ENCODE data around the gene TENM4.
"Not testable (repeated sequence)": the region's sequence is repeated elsewhere in the genome, so short reads cannot be mapped to it uniquely, and the experiment has no call there.

Gene TENM4

DNA sequence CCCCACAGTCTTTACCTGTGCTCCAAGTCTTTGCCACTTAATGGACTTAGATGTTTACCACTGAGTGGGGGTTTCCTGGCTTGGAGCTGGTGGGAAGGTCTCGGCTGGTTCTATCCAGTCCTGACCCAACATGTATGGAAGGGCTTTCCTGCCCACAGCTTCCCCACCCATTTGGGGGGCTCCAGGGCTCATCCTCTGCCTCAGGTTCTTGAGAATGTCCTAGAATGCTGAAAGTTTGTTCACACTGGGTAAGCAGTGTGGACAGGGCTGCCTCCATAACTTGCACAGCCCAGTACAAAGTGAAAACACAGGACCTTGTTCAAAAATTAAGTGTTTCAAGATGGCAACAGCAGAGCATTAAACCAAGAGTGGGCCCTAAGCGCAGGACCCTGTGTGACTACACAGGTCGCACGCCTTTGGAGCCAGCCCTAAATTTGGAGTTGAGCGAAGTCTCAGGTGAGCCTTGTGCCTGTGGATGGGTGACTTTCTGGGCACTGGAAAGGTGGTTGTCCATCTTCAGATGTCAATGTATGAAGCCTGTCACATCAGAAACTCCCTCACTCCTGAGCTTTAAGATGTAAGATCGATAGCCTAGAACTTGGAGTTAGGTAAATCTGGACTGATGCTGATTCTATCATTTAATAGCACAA is 793.4 kb downstream of the TENM4 start:
- Histone ChIP-seq H3K9ac (ENCODE audit: low read depth in 1 of 2, low read length in 2 of 2) (no peak overlapping the region), H3K4me3 (ENCODE audit: low read length in 2 of 2) (no peak overlapping the region), H3K27ac (ENCODE audit: low read depth in 2 of 2, low read length in 2 of 2) (no peak overlapping the region), H3K27me3 (ENCODE audit: control insufficient read depth in 2 of 2, insufficient read depth in 2 of 2, low read length in 2 of 2) (no peaks in the 10 kb centered on the region), H3K36me3 (ENCODE audit: control insufficient read depth in 2 of 2, insufficient read depth in 2 of 2, low read length in 2 of 2) (no peaks in the 10 kb centered on the region), H3K9me3 (ENCODE audit: control insufficient read depth in 2 of 2, low read length in 2 of 2) (no peaks in the 10 kb centered on the region), H3K4me1 (ENCODE audit: control insufficient read depth in 2 of 2, insufficient read depth in 2 of 2, low read length in 2 of 2) (no peaks in the 10 kb centered on the region)

DNA sequence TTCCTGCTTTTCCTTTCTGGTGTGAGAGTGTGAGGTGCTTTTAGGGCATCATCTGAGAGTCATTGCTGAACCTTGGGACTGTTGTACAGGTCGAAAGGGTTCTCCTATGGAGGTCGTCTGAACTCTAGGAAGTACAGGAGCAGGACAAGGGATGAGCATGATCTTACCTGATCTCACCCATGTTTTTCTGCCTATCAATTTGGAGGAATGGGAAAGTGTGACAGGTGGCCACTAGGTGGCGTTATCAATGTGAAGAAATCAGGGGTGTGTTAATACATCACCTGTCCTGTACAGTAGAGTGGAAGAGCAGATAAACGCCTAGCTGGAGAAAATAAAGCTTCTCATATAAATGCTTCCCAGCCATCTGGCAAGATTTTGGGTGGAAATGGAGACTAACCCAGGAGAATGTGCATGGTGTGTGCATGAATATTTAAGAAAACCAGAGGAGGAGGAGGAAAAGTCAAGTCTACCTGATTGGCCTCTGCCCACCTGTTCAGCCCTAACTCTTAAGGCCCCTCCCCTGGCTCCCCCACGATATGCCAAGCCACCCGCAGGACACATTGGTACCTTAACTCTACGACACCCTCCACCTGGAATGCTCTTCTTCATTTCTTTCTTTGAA is 794.2 kb downstream of the TENM4 start:
- H3K27ac ChIP-seq (ENCODE audit: low read depth in 2 of 2, low read length in 2 of 2) = no peak overlapping the region
- no peaks in the 10 kb centered on the region for H3K36me3 ChIP-seq (ENCODE audit: control insufficient read depth in 2 of 2, insufficient read depth in 2 of 2, low read length in 2 of 2)
- no peaks in the 10 kb centered on the region for H3K9me3 ChIP-seq (ENCODE audit: control insufficient read depth in 2 of 2, low read length in 2 of 2)
- H3K4me3 ChIP-seq (ENCODE audit: low read length in 2 of 2) = no peak overlapping the region
- H3K4me1 ChIP-seq (ENCODE audit: control insufficient read depth in 2 of 2, insufficient read depth in 2 of 2, low read length in 2 of 2) = no peaks in the 10 kb centered on the region
- H3K9ac ChIP-seq (ENCODE audit: low read depth in 1 of 2, low read length in 2 of 2) = no peak overlapping the region
- no peaks in the 10 kb centered on the region for H3K27me3 ChIP-seq (ENCODE audit: control insufficient read depth in 2 of 2, insufficient read depth in 2 of 2, low read length in 2 of 2)

- Histone ChIP-seq H3K4me3 (ENCODE audit: low read length in 2 of 2) (no peak overlapping the region), H3K27ac (ENCODE audit: low read depth in 2 of 2, low read length in 2 of 2) (no peak overlapping the region), H3K9ac (ENCODE audit: low read depth in 1 of 2, low read length in 2 of 2) (no peak overlapping the region), H3K36me3 (ENCODE audit: control insufficient read depth in 2 of 2, insufficient read depth in 2 of 2, low read length in 2 of 2) (no peaks in the 10 kb centered on the region), H3K4me1 (ENCODE audit: control insufficient read depth in 2 of 2, insufficient read depth in 2 of 2, low read length in 2 of 2) (no peaks in the 10 kb centered on the region), H3K27me3 (ENCODE audit: control insufficient read depth in 2 of 2, insufficient read depth in 2 of 2, low read length in 2 of 2) (no peaks in the 10 kb centered on the region), H3K9me3 (ENCODE audit: control insufficient read depth in 2 of 2, low read length in 2 of 2) (no peaks in the 10 kb centered on the region)
Measured at GRCh38 chr11:78645226-78646202, 795.3 kb downstream of the TENM4 start.

DNA sequence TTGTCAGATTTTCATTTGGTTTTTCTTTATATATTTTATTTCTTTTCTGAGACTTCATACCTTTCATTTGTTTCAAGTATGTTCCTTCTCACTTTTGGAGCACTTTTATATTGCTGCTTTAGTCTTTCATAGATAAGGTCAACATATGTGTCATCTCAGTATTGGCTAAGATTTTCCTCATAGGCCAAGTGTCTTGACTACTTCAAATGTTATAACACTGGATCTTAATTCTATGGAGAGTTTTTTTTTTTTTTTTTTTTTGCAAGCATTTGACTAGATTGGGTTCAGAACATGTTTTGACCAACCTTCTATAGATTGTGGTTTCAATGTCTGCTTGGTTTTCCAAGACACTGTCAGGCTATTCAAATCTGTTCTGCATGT is 797.2 kb downstream of the TENM4 start:
- H3K4me3 ChIP-seq (ENCODE audit: low read length in 2 of 2) = no peak overlapping the region
- H3K27me3 ChIP-seq (ENCODE audit: control insufficient read depth in 2 of 2, insufficient read depth in 2 of 2, low read length in 2 of 2) = no peaks in the 10 kb centered on the region
- no peak overlapping the region for H3K9ac ChIP-seq (ENCODE audit: low read depth in 1 of 2, low read length in 2 of 2)
- H3K27ac ChIP-seq (ENCODE audit: low read depth in 2 of 2, low read length in 2 of 2) = no peak overlapping the region
- no peaks in the 10 kb centered on the region for H3K9me3 ChIP-seq (ENCODE audit: control insufficient read depth in 2 of 2, low read length in 2 of 2)
- no peaks in the 10 kb centered on the region for H3K4me1 ChIP-seq (ENCODE audit: control insufficient read depth in 2 of 2, insufficient read depth in 2 of 2, low read length in 2 of 2)
- no peaks in the 10 kb centered on the region for H3K36me3 ChIP-seq (ENCODE audit: control insufficient read depth in 2 of 2, insufficient read depth in 2 of 2, low read length in 2 of 2)

DNA sequence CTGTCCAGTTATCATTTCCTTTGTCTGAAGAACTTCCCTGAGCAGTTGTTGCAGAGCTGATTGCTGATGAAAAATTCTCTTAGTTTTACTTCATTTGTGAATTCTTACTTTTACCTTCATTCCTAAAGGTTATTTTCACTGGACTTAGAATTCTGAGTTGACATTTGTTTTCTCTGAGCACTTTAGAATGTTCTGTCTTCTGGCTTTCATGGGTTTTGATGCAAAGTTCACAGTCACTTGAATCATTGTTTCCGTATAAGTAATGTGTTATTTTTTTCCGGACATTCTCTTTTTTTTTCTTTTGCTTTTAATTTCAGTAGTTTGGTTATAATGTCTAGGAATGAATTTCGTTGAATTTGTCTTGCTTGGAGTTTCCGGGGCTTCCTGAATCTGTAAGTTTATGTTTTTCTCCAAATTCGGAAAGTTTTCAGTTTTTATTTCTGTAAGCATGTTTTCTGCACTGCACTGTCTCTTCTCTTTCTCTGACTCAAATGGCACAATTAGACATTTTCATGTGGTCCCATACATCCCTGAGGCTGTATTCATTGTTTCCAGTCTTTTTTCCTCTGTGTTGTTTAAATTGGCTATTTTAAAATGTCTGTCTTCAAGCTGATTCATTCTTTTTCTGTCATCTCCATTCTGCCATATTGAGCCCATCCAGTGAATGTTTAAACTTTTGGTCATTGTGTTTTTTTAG is 797.7 kb downstream of the TENM4 start:
- Histone ChIP-seq H3K9me3 (ENCODE audit: control insufficient read depth in 2 of 2, low read length in 2 of 2) (no peaks in the 10 kb centered on the region), H3K4me1 (ENCODE audit: control insufficient read depth in 2 of 2, insufficient read depth in 2 of 2, low read length in 2 of 2) (no peaks in the 10 kb centered on the region), H3K27ac (ENCODE audit: low read depth in 2 of 2, low read length in 2 of 2) (no peak overlapping the region), H3K27me3 (ENCODE audit: control insufficient read depth in 2 of 2, insufficient read depth in 2 of 2, low read length in 2 of 2) (no peaks in the 10 kb centered on the region), H3K9ac (ENCODE audit: low read depth in 1 of 2, low read length in 2 of 2) (no peak overlapping the region), H3K36me3 (ENCODE audit: control insufficient read depth in 2 of 2, insufficient read depth in 2 of 2, low read length in 2 of 2) (no peaks in the 10 kb centered on the region), H3K4me3 (ENCODE audit: low read length in 2 of 2) (no peak overlapping the region)

DNA sequence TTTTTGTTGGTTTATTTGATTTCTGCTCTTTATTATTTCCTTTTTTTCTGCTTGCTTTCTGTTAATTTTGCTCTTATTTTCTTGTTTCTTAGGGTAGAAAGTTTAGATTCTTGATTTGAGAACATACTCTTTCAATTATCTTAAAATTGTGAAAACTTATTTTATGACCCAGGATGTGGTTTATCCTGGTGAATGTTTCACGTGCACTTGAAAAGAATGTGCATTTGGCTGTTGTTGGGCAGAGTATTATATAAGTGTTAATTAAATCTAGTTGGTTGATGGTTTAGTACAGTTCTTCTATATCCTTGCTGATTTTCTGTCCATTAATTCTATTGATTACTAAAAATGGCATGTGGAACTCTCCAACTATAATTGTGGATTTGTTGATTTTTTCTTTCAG is 799.3 kb downstream of the TENM4 start:
- Histone ChIP-seq H3K27me3 (ENCODE audit: control insufficient read depth in 2 of 2, insufficient read depth in 2 of 2, low read length in 2 of 2) (no peaks in the 10 kb centered on the region), H3K4me1 (ENCODE audit: control insufficient read depth in 2 of 2, insufficient read depth in 2 of 2, low read length in 2 of 2) (no peaks in the 10 kb centered on the region), H3K36me3 (ENCODE audit: control insufficient read depth in 2 of 2, insufficient read depth in 2 of 2, low read length in 2 of 2) (no peaks in the 10 kb centered on the region), H3K9ac (ENCODE audit: low read depth in 1 of 2, low read length in 2 of 2) (no peak overlapping the region), H3K9me3 (ENCODE audit: control insufficient read depth in 2 of 2, low read length in 2 of 2) (no peaks in the 10 kb centered on the region), H3K4me3 (ENCODE audit: low read length in 2 of 2) (no peak overlapping the region), H3K27ac (ENCODE audit: low read depth in 2 of 2, low read length in 2 of 2) (no peak overlapping the region)

- H3K9ac ChIP-seq (ENCODE audit: low read depth in 1 of 2, low read length in 2 of 2) = no peak overlapping the region
- no peaks in the 10 kb centered on the region for H3K36me3 ChIP-seq (ENCODE audit: control insufficient read depth in 2 of 2, insufficient read depth in 2 of 2, low read length in 2 of 2)
- no peaks in the 10 kb centered on the region for H3K9me3 ChIP-seq (ENCODE audit: control insufficient read depth in 2 of 2, low read length in 2 of 2)
- H3K4me1 ChIP-seq (ENCODE audit: control insufficient read depth in 2 of 2, insufficient read depth in 2 of 2, low read length in 2 of 2) = no peaks in the 10 kb centered on the region
- H3K27ac ChIP-seq (ENCODE audit: low read depth in 2 of 2, low read length in 2 of 2) = no peak overlapping the region
- no peaks in the 10 kb centered on the region for H3K27me3 ChIP-seq (ENCODE audit: control insufficient read depth in 2 of 2, insufficient read depth in 2 of 2, low read length in 2 of 2)
- no peak overlapping the region for H3K4me3 ChIP-seq (ENCODE audit: low read length in 2 of 2)
Measured at GRCh38 chr11:78638704-78639380, 802.0 kb downstream of the TENM4 start.

DNA sequence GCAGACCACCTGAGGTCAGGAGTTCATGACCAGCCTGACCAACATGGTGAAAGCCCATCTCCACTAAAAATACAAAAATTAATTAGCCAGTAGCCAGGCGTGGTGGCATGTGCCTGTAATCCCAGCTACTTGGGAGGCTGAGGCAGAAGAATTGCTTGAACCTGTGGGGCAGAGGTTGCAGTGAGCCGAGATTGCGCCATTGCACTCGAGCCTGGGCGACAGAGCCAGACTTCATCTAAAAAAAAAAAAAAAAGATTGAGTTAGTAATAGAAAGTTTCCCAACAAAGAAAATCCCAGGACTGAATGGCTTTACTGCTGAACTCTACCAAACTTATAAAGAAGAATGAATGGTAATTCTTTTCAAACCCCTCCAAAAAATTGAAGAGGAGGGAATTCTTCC is 803.3 kb downstream of the TENM4 start:
- H3K9ac ChIP-seq (ENCODE audit: low read depth in 1 of 2, low read length in 2 of 2); H3K27ac ChIP-seq (ENCODE audit: low read depth in 2 of 2, low read length in 2 of 2); H3K4me1 ChIP-seq (ENCODE audit: control insufficient read depth in 2 of 2, insufficient read depth in 2 of 2, low read length in 2 of 2); H3K36me3 ChIP-seq (ENCODE audit: control insufficient read depth in 2 of 2, insufficient read depth in 2 of 2, low read length in 2 of 2); H3K4me3 ChIP-seq (ENCODE audit: low read length in 2 of 2); H3K9me3 ChIP-seq (ENCODE audit: control insufficient read depth in 2 of 2, low read length in 2 of 2); H3K27me3 ChIP-seq (ENCODE audit: control insufficient read depth in 2 of 2, insufficient read depth in 2 of 2, low read length in 2 of 2): not testable (repeated sequence)

GRCh38 chr11:78635814-78636506 is 804.9 kb downstream of the TENM4 start:
- Histone ChIP-seq H3K36me3 (ENCODE audit: control insufficient read depth in 2 of 2, insufficient read depth in 2 of 2, low read length in 2 of 2) (no peaks in the 10 kb centered on the region), H3K4me3 (ENCODE audit: low read length in 2 of 2) (no peak overlapping the region), H3K27me3 (ENCODE audit: control insufficient read depth in 2 of 2, insufficient read depth in 2 of 2, low read length in 2 of 2) (no peaks in the 10 kb centered on the region), H3K9ac (ENCODE audit: low read depth in 1 of 2, low read length in 2 of 2) (no peak overlapping the region), H3K9me3 (ENCODE audit: control insufficient read depth in 2 of 2, low read length in 2 of 2) (peaks cover 0 to 2% of the 10 kb centered on the region in 2 donors), H3K4me1 (ENCODE audit: control insufficient read depth in 2 of 2, insufficient read depth in 2 of 2, low read length in 2 of 2) (no peaks in the 10 kb centered on the region), H3K27ac (ENCODE audit: low read depth in 2 of 2, low read length in 2 of 2) (no peak overlapping the region)

Measured in mucosa of rectum (tissue), 2 donors.